ENCODE data around the gene PANK1. TPM values are rescaled to one million over a fixed set of nuclear protein-coding genes. Genes with fewer than 3 reads are reported as not detected.

PANK1 gene
- total and polyA plus RNA-seq, 9 of the 15 experiments (the other 6 are each of a cell fraction or from before 2014, with no cell fraction given), result 1.7 to 10.7 (median 6.5) TPM

- TF ChIP-seq E2F1 (CRISPR knock-in tag; IDR thresholded peaks at IDR 0.05), result no peak
- TF ChIP-seq MTA3 (IDR thresholded peaks at IDR 0.05; ENCODE audit: borderline replicate concordance), result no peak
- no peak for TF ChIP-seq ILK (tag; IDR thresholded peaks at IDR 0.05; ENCODE audit: borderline replicate concordance, low read depth)
- TF ChIP-seq ZNF584 (CRISPR knock-in tag; IDR thresholded peaks at IDR 0.05; ENCODE audit: low read depth), result no peak
- peak; percentile 65 for TF ChIP-seq POLR2G (IDR thresholded peaks at IDR 0.05; ENCODE audit: low read depth, low read length)
- no peak for TF ChIP-seq NFYB (IDR thresholded peaks at IDR 0.05; ENCODE audit: extremely low read depth, insufficient read length)
- TF ChIP-seq ZNF764 (CRISPR knock-in tag; IDR thresholded peaks at IDR 0.05; ENCODE audit: low read depth), result no peak
- no peak for TF ChIP-seq CBX1 (IDR thresholded peaks at IDR 0.05; ENCODE audit: low read depth)
- peak; percentile 57 for TF ChIP-seq SUPT5H (IDR thresholded peaks at IDR 0.05)
- TF ChIP-seq HDAC3 (IDR thresholded peaks at IDR 0.05; ENCODE audit: borderline replicate concordance, partially characterized antibody), result no peak
- TF ChIP-seq HLTF (IDR thresholded peaks at IDR 0.05), result no peak
- no peak for TF ChIP-seq CSDE1 (IDR thresholded peaks at IDR 0.05)
- TF ChIP-seq ZNF217 (CRISPR knock-in tag; IDR thresholded peaks at IDR 0.05), result no peak
- no peak for TF ChIP-seq NR2C2 (CRISPR knock-in tag; IDR thresholded peaks at IDR 0.05)
- no peak; the same call in 1 of the 2 replicates for TF ChIP-seq NR2C2 (tag; IDR thresholded peaks at IDR 0.05)
- TF ChIP-seq ZNF592 (IDR thresholded peaks at IDR 0.05), result peak; percentile 63; the same call in 1 of the 2 replicates
- TF ChIP-seq RERE (CRISPR knock-in tag; IDR thresholded peaks at IDR 0.05; ENCODE audit: borderline replicate concordance), result no peak
- TF ChIP-seq ERF (CRISPR knock-in tag; IDR thresholded peaks at IDR 0.05), result no peak
Observed at GRCh38 chr10:89644967-89645741, at the start of gene PANK1 (continued).
